PC-9 (cell line): ENCODE measurements around the gene UVRAG. TPM values are rescaled to one million over a fixed set of nuclear protein-coding genes. Genes with fewer than 3 reads are reported as not detected.

ENCODE experiments used
- BruUV-seq: library from RNA; stranded (reverse); fragments of 400-500 nt; replicated peaks from 2 replicates; lab custom pipeline; 2021; lab: Mats Ljungman, UMichigan
- CTCF ChIA-PET: fragments of 300-600 bp; sonication (Branson Sonifier 250); formaldehyde crosslinking; loops from one replicate; lab custom pipeline; 2022; ENCODE audit warnings: antibody characterized with exemption; lab: Charles Lee
- POLR2A ChIA-PET: fragments of 300-600 bp; sonication (Branson Sonifier 250); formaldehyde crosslinking; loops from one replicate; lab custom pipeline; 2022; ENCODE audit warnings: antibody characterized with exemption; ENCODE audit not compliant: unreplicated experiment; lab: Charles Lee
- DNase-seq, 2 experiments: peaks; one replicate each; pipeline versions ENCODE4 v3.0.0 to v3.0.0-alpha.2; 2015 to 2022; ENCODE audit warnings: mixed read lengths in 1 of 2
- H2AFZ ChIP-seq: fragments of 200-600 bp; sonication (generic); 2 replicates; pipeline ENCODE4 v1.8.1; 2017; ENCODE audit warnings: antibody characterized with exemption
- H3F3A ChIP-seq: fragments of 200-600 bp; sonication (generic); 2 replicates; pipeline ENCODE4 v1.8.1; 2017; ENCODE audit warnings: antibody characterized with exemption, mild to moderate bottlenecking, low read depth; ENCODE audit not compliant: insufficient read depth
- H3K27ac ChIP-seq: fragments of 200-600 bp; sonication (generic); 2 replicates; pipeline ENCODE4 v1.6.1; 2016; ENCODE audit warnings: mixed run types
- H3K27me3 ChIP-seq: fragments of 200-600 bp; sonication (generic); 2 replicates; pipeline ENCODE4 v1.6.1; 2016; ENCODE audit warnings: low read depth, mixed run types; ENCODE audit not compliant: insufficient read depth
- H3K36me3 ChIP-seq: fragments of 200-600 bp; sonication (generic); 2 replicates; pipeline ENCODE4 v1.6.1; 2016; ENCODE audit warnings: low read depth, mixed run types
- H3K4me1 ChIP-seq: fragments of 200-600 bp; sonication (generic); replicated peaks from 2 replicates; pipeline ENCODE4 v1.6.1; 2016; ENCODE audit warnings: mixed run types; ENCODE audit not compliant: insufficient read depth
- H3K4me2 ChIP-seq: fragments of 200-600 bp; sonication (generic); 2 replicates; pipeline ENCODE4 v1.6.1; 2017; ENCODE audit warnings: mixed run types
- H3K4me3 ChIP-seq: fragments of 200-600 bp; sonication (generic); 2 replicates; pipeline ENCODE4 v1.6.1; 2016; ENCODE audit warnings: mixed run types
- H3K79me2 ChIP-seq: fragments of 200-600 bp; sonication (generic); 2 replicates; pipeline ENCODE4 v1.6.1; 2017; ENCODE audit warnings: low read depth, mixed run types
- H3K9me2 ChIP-seq: fragments of 200-600 bp; sonication (generic); 2 replicates; pipeline ENCODE4 v1.8.1; 2017; ENCODE audit warnings: mild to moderate bottlenecking; ENCODE audit not compliant: insufficient read depth
- H3K9me3 ChIP-seq: fragments of 200-600 bp; sonication (generic); 2 replicates; pipeline ENCODE4 v1.8.1; 2016; ENCODE audit warnings: low read depth; ENCODE audit not compliant: insufficient read depth
- H4K20me1 ChIP-seq: fragments of 200-600 bp; sonication (generic); 2 replicates; pipeline ENCODE4 v1.8.1; 2017; ENCODE audit not compliant: insufficient read depth
- CTCF ChIP-seq: fragments of 200-600 bp; sonication (generic); conservative IDR thresholded peaks from 2 replicates; pipeline ENCODE4 v1.6.1; 2017; ENCODE audit warnings: mixed run types, antibody characterized with exemption, mild to moderate bottlenecking, moderate library complexity
- EZH2 ChIP-seq: fragments of 200-600 bp; sonication (generic); IDR thresholded peaks from 2 replicates; pipeline ENCODE4 v1.8.0; 2017; ENCODE audit warnings: antibody characterized with exemption, low read depth
- intact Hi-C: fragments of 100-400 bp; cut with micrococcal nuclease; formaldehyde crosslinking; loops from one replicate; pipeline ENCODE4 v1.10.0; 2022; ENCODE audit not compliant: unreplicated experiment
- total RNA-seq: library from RNA; stranded (reverse); gene quantifications from 2 replicates; pipeline ENCODE4 v1.2.3, GENCODE V29; 2021

Gene UVRAG
- total RNA-seq, 1 experiment from 2014 or later, result 20.4 TPM

- ChIA-PET POLR2A (interaction anchor here (0.7 kb wide), 1 partner anchor 14 kb away, joined by 3 read pairs; no protein-coding TSS in a partner anchor), CTCF (no interaction called here)
- H3K9me3 ChIP-seq, result no peaks in the 10 kb centered on the region
- no peaks in the 10 kb centered on the region for H3K27me3 ChIP-seq
- no peak for TF ChIP-seq CTCF
- TF ChIP-seq EZH2, result no peak
- peaks cover 44% of the 10 kb centered on the region for H3K4me1 ChIP-seq
- 0 out of 2 replicates have a peak, but pooled peaks cover 7% of the 10 kb centered on the region for H3K36me3 ChIP-seq
- no TSS peak for BruUV-seq
- 0 out of 2 replicates have a peak, but pooled peaks cover 6% of the 10 kb centered on the region for H3K79me2 ChIP-seq
- peaks cover 36% of the 10 kb centered on the region for H3F3A ChIP-seq
- H2AFZ ChIP-seq, result no peak overlapping the region
- no peaks in the 10 kb centered on the region for H4K20me1 ChIP-seq
- no peaks in the 10 kb centered on the region for H3K9me2 ChIP-seq
- H3K4me3 ChIP-seq, result no peak overlapping the region
- intact Hi-C loops, result no loop called here
- H3K4me2 ChIP-seq, result no peak overlapping the region
- H3K27ac ChIP-seq, result no peak overlapping the region
- no peak for DNase-seq
Observed at GRCh38 chr11:75786101-75786736, 28.8 kb upstream of the UVRAG start.

GRCh38 chr11:75789521-75789920, 25.5 kb upstream of the UVRAG start:
- DNase-seq, result no peak
- no peaks in the 10 kb centered on the region for H4K20me1 ChIP-seq
- H3K9me3 ChIP-seq, result no peaks in the 10 kb centered on the region
- intact Hi-C loops, result no loop called here
- H3K4me2 ChIP-seq, result peak overlapping the region; percentile 27; the same call in 1 of the 2 replicates
- TF ChIP-seq CTCF (no peak), EZH2 (no peak)
- CTCF ChIA-PET, result no interaction called here
- no peak overlapping the region for H3K4me3 ChIP-seq
- no peak overlapping the region for H3K27ac ChIP-seq
- H2AFZ ChIP-seq, result no peak overlapping the region
- H3K9me2 ChIP-seq, result no peaks in the 10 kb centered on the region
- 0 out of 2 replicates have a peak, but pooled peaks cover 7% of the 10 kb centered on the region for H3K36me3 ChIP-seq
- H3F3A ChIP-seq, result peaks cover 24% of the 10 kb centered on the region; the same call in 1 of the 2 replicates
- BruUV-seq, result no TSS peak
- POLR2A ChIA-PET, result interaction anchor here (0.7 kb wide), 1 partner anchor 576 kb away, joined by 11 read pairs; no protein-coding TSS in a partner anchor
- H3K27me3 ChIP-seq, result no peaks in the 10 kb centered on the region
- no peaks in the 10 kb centered on the region for H3K79me2 ChIP-seq
- H3K4me1 ChIP-seq, result peaks cover 31% of the 10 kb centered on the region

GRCh38 chr11:75790986-75791385, 24.0 kb upstream of the UVRAG start:
- BruUV-seq, result no TSS peak
- peak; percentile 29 to 80 for DNase-seq
- Histone ChIP-seq H3K4me1 (peaks cover 43% of the 10 kb centered on the region), H3K79me2 (no peaks in the 10 kb centered on the region), H3K27me3 (no peaks in the 10 kb centered on the region), H3K4me3 (no peak overlapping the region), H4K20me1 (no peaks in the 10 kb centered on the region), H3K27ac (0 out of 2 replicates have a peak overlapping the region, but pooled peaks have one; percentile 13), H3F3A (peaks cover 24% of the 10 kb centered on the region; the same call in 1 of the 2 replicates), H3K9me2 (no peaks in the 10 kb centered on the region), H3K4me2 (peak overlapping the region; percentile 27), H3K36me3 (0 out of 2 replicates have a peak, but pooled peaks cover 7% of the 10 kb centered on the region), H2AFZ (no peak overlapping the region), H3K9me3 (no peaks in the 10 kb centered on the region)
- POLR2A ChIA-PET, result interaction anchor here (0.6 kb wide), 1 partner anchor 121 kb away, joined by 6 read pairs; no protein-coding TSS in a partner anchor
- CTCF ChIA-PET, result no interaction called here
- intact Hi-C loops, result no loop called here
- TF ChIP-seq CTCF, result no peak; the same call in 1 of the 2 replicates
- TF ChIP-seq EZH2, result no peak
